ENCODE measurements around the gene GYPE. TPM values are rescaled to one million over a fixed set of nuclear protein-coding genes. Genes with fewer than 3 reads are reported as not detected.
"Not testable (repeated sequence)": the region's sequence is repeated elsewhere in the genome, so short reads cannot be mapped to it uniquely, and the experiment has no call there.

The GYPE gene
- total RNA-seq, 5 donors from 2014 or later (not counting 1 experiment from before 2014, with no cell fraction given), result 0.21 to 2.3 (median 0.56) TPM

DNA sequence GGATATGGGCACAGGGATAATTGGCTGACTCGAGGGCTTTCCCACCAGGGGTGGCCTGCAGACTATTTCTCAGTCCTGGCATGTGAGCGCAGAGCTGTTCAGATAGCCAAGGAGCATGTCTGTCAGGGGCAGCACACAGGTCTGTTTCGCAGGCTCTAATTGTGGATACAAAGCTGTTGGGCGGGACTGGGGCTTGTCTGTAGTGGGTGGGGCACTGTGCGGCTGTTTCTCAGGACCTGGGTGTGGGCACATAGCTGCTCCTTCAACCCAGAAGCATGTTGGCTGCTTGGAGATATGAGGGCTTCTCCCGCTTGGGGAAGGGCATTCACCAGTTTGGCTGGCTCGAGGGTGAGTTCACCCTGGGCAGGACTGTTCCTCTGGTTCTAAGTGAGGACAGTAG is 65.9 kb downstream of the GYPE start:
- CTCF ChIA-PET; H3K4me1 ChIP-seq (ENCODE audit: control insufficient read depth in 1 of 2, extremely low read depth in 1 of 2, insufficient read depth in 2 of 2, low read length in 2 of 2); H3K4me1 Mint-ChIP-seq; ATAC-seq (replicated peaks in 1 of 4); H3K36me3 ChIP-seq (ENCODE audit: control insufficient read depth in 2 of 2, extremely low read depth in 1 of 2, insufficient read depth in 1 of 2, low read length in 1 of 2); H3K9me3 ChIP-seq; H3K27ac Mint-ChIP-seq; H3K27me3 ChIP-seq (replicated peaks in 1 of 2; ENCODE audit: control insufficient read depth in 2 of 2, extremely low read depth in 1 of 2, insufficient read depth in 2 of 2, low read length in 1 of 2); DNase-seq; H3K4me3 ChIP-seq (ENCODE audit: control insufficient read depth in 1 of 2, extremely low read depth in 1 of 2, low read length in 1 of 2); H3K27me3 Mint-ChIP-seq; POLR2A ChIA-PET; H3K9me3 Mint-ChIP-seq; H3K4me3 Mint-ChIP-seq; H3K27ac ChIP-seq (ENCODE audit: low read length); H3K36me3 Mint-ChIP-seq: not testable (repeated sequence)
- WGBS (ENCODE audit: insufficient coverage), result 83% methylated on average over 1 of the region's 7 CpGs

DNA sequence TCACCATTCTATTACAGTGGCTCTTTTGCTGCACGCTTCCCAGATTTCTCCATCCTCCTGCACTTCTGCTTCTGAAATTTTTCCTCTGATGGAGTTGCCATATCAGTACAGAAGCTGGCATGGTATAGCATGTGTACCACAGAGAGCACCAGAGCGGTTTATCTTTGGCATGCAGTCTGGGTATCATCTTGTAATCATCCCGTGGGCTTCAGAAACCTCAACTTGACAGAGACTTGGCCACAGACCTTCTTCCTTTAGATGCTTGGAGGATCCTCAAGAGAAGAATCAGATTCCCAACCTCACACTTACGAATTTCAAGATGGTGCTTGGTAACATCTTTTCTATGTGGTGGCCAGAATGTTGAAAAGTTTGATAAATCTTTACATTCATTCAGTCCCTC is 71.2 kb downstream of the GYPE start:
- H3K4me1 Mint-ChIP-seq, result not testable (repeated sequence)

DNA sequence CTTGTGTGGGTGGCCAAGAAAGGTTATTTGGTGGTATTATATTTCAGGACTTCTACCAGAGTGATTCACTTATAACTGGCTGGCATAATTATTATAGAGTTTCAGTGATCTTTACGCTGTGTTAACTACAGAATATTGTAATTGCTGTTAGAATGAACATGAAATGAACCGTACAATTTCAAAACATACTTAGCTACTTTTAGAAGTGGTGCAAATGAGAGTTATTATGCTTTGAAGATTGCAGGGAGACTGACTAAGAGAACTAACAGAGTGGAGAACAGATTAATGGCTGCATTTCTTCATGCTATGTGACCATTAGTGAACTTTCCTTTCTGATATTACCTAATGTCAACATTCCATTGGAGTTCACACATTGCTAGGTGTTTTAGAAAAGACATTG is 71.7 kb downstream of the GYPE start:
- H3K36me3 Mint-ChIP-seq; H3K27ac Mint-ChIP-seq; H3K4me1 Mint-ChIP-seq; POLR2A ChIA-PET; H3K27ac ChIP-seq (ENCODE audit: low read length); ATAC-seq (replicated peaks in 1 of 4); H3K27me3 Mint-ChIP-seq; CTCF ChIA-PET; H3K4me3 Mint-ChIP-seq; H3K9me3 ChIP-seq; H3K4me3 ChIP-seq (ENCODE audit: control insufficient read depth in 1 of 2, extremely low read depth in 1 of 2, low read length in 1 of 2); DNase-seq; H3K4me1 ChIP-seq (ENCODE audit: control insufficient read depth in 1 of 2, extremely low read depth in 1 of 2, insufficient read depth in 2 of 2, low read length in 2 of 2); H3K27me3 ChIP-seq (replicated peaks in 1 of 2; ENCODE audit: control insufficient read depth in 2 of 2, extremely low read depth in 1 of 2, insufficient read depth in 2 of 2, low read length in 1 of 2); H3K36me3 ChIP-seq (ENCODE audit: control insufficient read depth in 2 of 2, extremely low read depth in 1 of 2, insufficient read depth in 1 of 2, low read length in 1 of 2): not testable (repeated sequence)
- no CpG with 5 or more reads among the region's 2 CpGs for WGBS (ENCODE audit: insufficient coverage)
- peaks cover 5 to 25% (median 7%) of the 10 kb centered on the region in 3 donors for H3K9me3 Mint-ChIP-seq

More for the DNA sequence above, 71.2 kb downstream of the GYPE start:
- H3K27me3 ChIP-seq (replicated peaks in 1 of 2; ENCODE audit: control insufficient read depth in 2 of 2, extremely low read depth in 1 of 2, insufficient read depth in 2 of 2, low read length in 1 of 2); POLR2A ChIA-PET; H3K4me1 ChIP-seq (ENCODE audit: control insufficient read depth in 1 of 2, extremely low read depth in 1 of 2, insufficient read depth in 2 of 2, low read length in 2 of 2); H3K36me3 ChIP-seq (ENCODE audit: control insufficient read depth in 2 of 2, extremely low read depth in 1 of 2, insufficient read depth in 1 of 2, low read length in 1 of 2); H3K27ac Mint-ChIP-seq; H3K4me3 ChIP-seq (ENCODE audit: control insufficient read depth in 1 of 2, extremely low read depth in 1 of 2, low read length in 1 of 2); H3K27ac ChIP-seq (ENCODE audit: low read length); CTCF ChIA-PET; H3K27me3 Mint-ChIP-seq; H3K9me3 ChIP-seq; DNase-seq; H3K4me3 Mint-ChIP-seq; ATAC-seq (replicated peaks in 1 of 4); H3K36me3 Mint-ChIP-seq: not testable (repeated sequence)
- WGBS (ENCODE audit: insufficient coverage), result no CpG with 5 or more reads among the region's 4 CpGs
- H3K9me3 Mint-ChIP-seq, result peaks cover 5 to 25% (median 7%) of the 10 kb centered on the region in 3 donors

DNA sequence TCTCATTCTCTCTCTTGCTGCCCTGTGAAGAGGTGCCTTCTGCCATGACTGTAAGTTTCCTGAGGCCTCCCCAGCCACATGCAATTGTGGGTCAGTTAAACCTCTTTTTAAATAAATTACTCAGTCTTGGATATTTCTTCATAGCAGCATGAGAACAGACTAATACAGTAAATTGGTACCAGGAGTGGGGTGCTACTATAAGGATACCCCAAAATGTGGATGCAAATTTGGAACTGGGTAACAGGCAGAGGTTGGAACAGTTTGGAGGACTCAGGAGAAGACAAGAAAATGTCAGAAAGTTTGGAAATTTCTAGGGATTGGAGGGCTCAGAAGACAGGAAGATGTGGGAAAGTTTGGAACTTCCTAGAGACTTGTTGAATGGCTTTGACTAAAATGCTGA is 74.8 kb downstream of the GYPE start:
- POLR2A ChIA-PET; H3K4me1 Mint-ChIP-seq; H3K27ac Mint-ChIP-seq; H3K36me3 Mint-ChIP-seq; ATAC-seq (replicated peaks in 1 of 4); DNase-seq; H3K27me3 Mint-ChIP-seq; CTCF ChIA-PET; H3K4me3 Mint-ChIP-seq; H3K36me3 ChIP-seq (ENCODE audit: control insufficient read depth in 2 of 2, extremely low read depth in 1 of 2, insufficient read depth in 1 of 2, low read length in 1 of 2); H3K27me3 ChIP-seq (replicated peaks in 1 of 2; ENCODE audit: control insufficient read depth in 2 of 2, extremely low read depth in 1 of 2, insufficient read depth in 2 of 2, low read length in 1 of 2); H3K27ac ChIP-seq (ENCODE audit: low read length); H3K4me3 ChIP-seq (ENCODE audit: control insufficient read depth in 1 of 2, extremely low read depth in 1 of 2, low read length in 1 of 2); H3K9me3 ChIP-seq; H3K4me1 ChIP-seq (ENCODE audit: control insufficient read depth in 1 of 2, extremely low read depth in 1 of 2, insufficient read depth in 2 of 2, low read length in 2 of 2): not testable (repeated sequence)
- H3K9me3 Mint-ChIP-seq, result peaks cover 7 to 29% (median 8%) of the 10 kb centered on the region in 3 donors

DNA sequence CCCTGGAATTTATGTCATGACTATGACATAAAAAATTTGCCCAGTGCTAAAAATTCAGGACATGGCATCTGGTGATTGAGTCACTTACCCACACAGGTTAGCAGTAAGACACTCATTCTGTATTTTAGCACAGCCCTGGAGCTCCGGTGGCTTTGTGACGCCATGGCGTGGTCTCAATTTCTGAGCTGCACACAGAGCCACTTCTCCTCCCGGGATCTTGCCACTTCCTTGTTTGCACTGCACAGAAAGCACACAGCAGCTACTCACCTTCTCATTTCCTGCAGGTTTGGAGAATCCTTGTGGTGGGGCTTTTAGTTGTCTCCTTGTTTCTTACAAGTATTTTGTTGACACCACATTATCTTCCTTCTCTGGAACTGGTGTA is 76.1 kb downstream of the GYPE start:
- H3K4me1 Mint-ChIP-seq; DNase-seq; H3K4me3 Mint-ChIP-seq; POLR2A ChIA-PET; H3K27ac ChIP-seq (ENCODE audit: low read length); H3K4me3 ChIP-seq (ENCODE audit: control insufficient read depth in 1 of 2, extremely low read depth in 1 of 2, low read length in 1 of 2); H3K9me3 ChIP-seq; ATAC-seq (replicated peaks in 1 of 4); H3K27me3 Mint-ChIP-seq; H3K36me3 ChIP-seq (ENCODE audit: control insufficient read depth in 2 of 2, extremely low read depth in 1 of 2, insufficient read depth in 1 of 2, low read length in 1 of 2); H3K27me3 ChIP-seq (replicated peaks in 1 of 2; ENCODE audit: control insufficient read depth in 2 of 2, extremely low read depth in 1 of 2, insufficient read depth in 2 of 2, low read length in 1 of 2); H3K4me1 ChIP-seq (ENCODE audit: control insufficient read depth in 1 of 2, extremely low read depth in 1 of 2, insufficient read depth in 2 of 2, low read length in 2 of 2); H3K27ac Mint-ChIP-seq; CTCF ChIA-PET; H3K36me3 Mint-ChIP-seq: not testable (repeated sequence)
- peaks cover 7 to 29% (median 8%) of the 10 kb centered on the region in 3 donors for H3K9me3 Mint-ChIP-seq
- WGBS (ENCODE audit: insufficient coverage), result no CpG with 5 or more reads among the region's 4 CpGs

Other genes with a start within 250 kb of the GYPE start
- under 1 TPM in 4 of 5 donors, not detected in 1; 0.09 to 0.43 (median 0.21) TPM for gene FREM3, start 204.9 kb downstream of the GYPE start, total RNA-seq
- gene GYPB, start 113.8 kb upstream of the GYPE start, total RNA-seq, result not detected
- gene GYPA, start 235.2 kb upstream of the GYPE start, total RNA-seq, result not detected